ENCODE measurements around the gene FHIT.

FHIT gene

GRCh38 chr3:59717679-59718205 lies 1533.5 kb downstream of the FHIT start:
- no peak for DNase-seq

- DNase-seq: no peak
Observed at GRCh38 chr3:59714066-59714465, 1537.2 kb downstream of the FHIT start.

GRCh38 chr3:59710554-59710953 lies 1540.7 kb downstream of the FHIT start:
- no peak for DNase-seq

GRCh38 chr3:59709702-59710553 lies 1541.3 kb downstream of the FHIT start:
- no peak for DNase-seq

- no peak for DNase-seq
Observed at GRCh38 chr3:59708202-59708601, 1543.0 kb downstream of the FHIT start.

- DNase-seq: no peak
Observed at GRCh38 chr3:59704292-59704691, 1547.0 kb downstream of the FHIT start.

GRCh38 chr3:59699648-59700320 lies 1551.5 kb downstream of the FHIT start:
- DNase-seq: no peak

All from NCI-H187 treated with DMSO at 0.1 percent for 48 hours (cell line).